Activated T-helper 1 cell treated with anti-CD3 and anti-CD28 coated beads, Interleukin-12 subunit alpha, Interleukin-12 subunit beta, Interleukin-2, Interleukin-4 antibody, amounts not matched to agents 30 ng/mL and 10 ng/mL and 1 ng/mL, durations not matched to agents 14 hours and 24 hours and 36 hours (primary cell): ENCODE measurements around the gene RAB43. TPM values are rescaled to one million over a fixed set of nuclear protein-coding genes. Genes with fewer than 3 reads are reported as not detected.

Experiments used
- DNase-seq: peaks from one replicate; pipeline ENCODE4 v3.0.0; 2021; ENCODE audit warnings: low spot score
- H3K27ac Mint-ChIP-seq: one replicate; pipeline ENCODE4 v1.8.0; 2021; ENCODE audit warnings: mild to moderate bottlenecking, mixed read lengths
- H3K27me3 Mint-ChIP-seq: one replicate; pipeline ENCODE4 v1.8.0; 2022; ENCODE audit warnings: mild to moderate bottlenecking, moderate library complexity, mixed read lengths; ENCODE audit not compliant: insufficient read depth
- H3K36me3 Mint-ChIP-seq: one replicate; pipeline ENCODE4 v1.8.0; 2021; ENCODE audit warnings: low read depth, mixed read lengths
- H3K4me1 Mint-ChIP-seq: one replicate; pipeline ENCODE4 v1.8.0; 2021; ENCODE audit warnings: low read depth, mixed read lengths
- H3K4me3 Mint-ChIP-seq: one replicate; pipeline ENCODE4 v1.8.0; 2021; ENCODE audit warnings: mild to moderate bottlenecking, moderate library complexity, mixed read lengths
- H3K9me3 Mint-ChIP-seq: one replicate; pipeline ENCODE4 v1.8.0; 2021; ENCODE audit warnings: mixed read lengths
- intact Hi-C: fragments of 100-400 bp; cut with micrococcal nuclease; formaldehyde crosslinking; loops from one replicate; pipeline ENCODE4 v1.15.1; 2024
- total RNA-seq: library from RNA; stranded (reverse); gene quantifications from 2 replicates; pipeline ENCODE4 v1.2.3, GENCODE V29; 2022

The RAB43 gene
- total RNA-seq, 1 donor from 2014 or later = 46.8 TPM

- peaks cover 28% of the 10 kb centered on the region for H3K36me3 Mint-ChIP-seq
- H3K4me3 Mint-ChIP-seq = no peak overlapping the region
- intact Hi-C loops = no loop called here
- peak overlapping the region; percentile 19 for H3K27ac Mint-ChIP-seq
- H3K27me3 Mint-ChIP-seq = no peaks in the 10 kb centered on the region
- H3K4me1 Mint-ChIP-seq = peaks cover 6% of the 10 kb centered on the region
- DNase-seq = no peak
- no peaks in the 10 kb centered on the region for H3K9me3 Mint-ChIP-seq
These were observed 10.7 kb upstream of the RAB43 start for GRCh38 chr3:129132097-129132866.

GRCh38 chr3:129131465-129132088 lies 10.0 kb upstream of the RAB43 start:
- intact Hi-C loops = no loop called here
- peaks cover 32% of the 10 kb centered on the region for H3K36me3 Mint-ChIP-seq
- H3K4me3 Mint-ChIP-seq = no peak overlapping the region

GRCh38 chr3:129130291-129130813 lies 8.7 kb upstream of the RAB43 start:
- H3K27ac Mint-ChIP-seq = no peak overlapping the region

More at GRCh38 chr3:129131465-129132088, 10.0 kb upstream of the RAB43 start:
- no peak overlapping the region for H3K27ac Mint-ChIP-seq
- H3K4me1 Mint-ChIP-seq = peaks cover 6% of the 10 kb centered on the region
- DNase-seq = no peak
- H3K27me3 Mint-ChIP-seq = no peaks in the 10 kb centered on the region
- H3K9me3 Mint-ChIP-seq = no peaks in the 10 kb centered on the region

GRCh38 chr3:129128357-129129155 lies 7.0 kb upstream of the RAB43 start:
- peak overlapping the region; percentile 44 for H3K27ac Mint-ChIP-seq
- H3K4me1 Mint-ChIP-seq = peaks cover 8% of the 10 kb centered on the region
- no peak overlapping the region for H3K4me3 Mint-ChIP-seq
- no peaks in the 10 kb centered on the region for H3K9me3 Mint-ChIP-seq
- H3K27me3 Mint-ChIP-seq = no peaks in the 10 kb centered on the region
- intact Hi-C loops = no loop called here
- no peak for DNase-seq
- peaks cover 23% of the 10 kb centered on the region for H3K36me3 Mint-ChIP-seq

More at GRCh38 chr3:129130291-129130813, 8.7 kb upstream of the RAB43 start:
- intact Hi-C loops = no loop called here
- no peak for DNase-seq
- Mint-ChIP-seq H3K9me3 (no peaks in the 10 kb centered on the region), H3K4me3 (no peak overlapping the region), H3K27me3 (no peaks in the 10 kb centered on the region), H3K36me3 (peaks cover 32% of the 10 kb centered on the region), H3K4me1 (peaks cover 6% of the 10 kb centered on the region)

GRCh38 chr3:129126726-129127280 lies 5.2 kb upstream of the RAB43 start:
- H3K4me1 Mint-ChIP-seq = peaks cover 14% of the 10 kb centered on the region
- H3K36me3 Mint-ChIP-seq = peaks cover 15% of the 10 kb centered on the region
- no peak for DNase-seq
- H3K9me3 Mint-ChIP-seq = no peaks in the 10 kb centered on the region
- H3K27me3 Mint-ChIP-seq = no peaks in the 10 kb centered on the region
- intact Hi-C loops = no loop called here
- peak overlapping the region; percentile 63 for H3K27ac Mint-ChIP-seq
- H3K4me3 Mint-ChIP-seq = no peak overlapping the region

- Mint-ChIP-seq H3K27ac (peak overlapping the region; percentile 66), H3K27me3 (no peaks in the 10 kb centered on the region), H3K4me3 (peak overlapping the region; percentile 65), H3K4me1 (peaks cover 32% of the 10 kb centered on the region), H3K9me3 (no peaks in the 10 kb centered on the region), H3K36me3 (peaks cover 18% of the 10 kb centered on the region)
- intact Hi-C loops = loop anchor here (5.0 kb wide), 3 partner anchors 56 to 321 kb away; partner anchors contain the start of gene ACAD9
- DNase-seq = no peak
These were observed 1.9 kb upstream of the RAB43 start for GRCh38 chr3:129123314-129124060.

GRCh38 chr3:129122412-129123011 lies 908 bp upstream of the RAB43 start:
- Mint-ChIP-seq H3K36me3 (peaks cover 26% of the 10 kb centered on the region), H3K9me3 (no peaks in the 10 kb centered on the region), H3K27me3 (no peaks in the 10 kb centered on the region), H3K4me3 (peak overlapping the region; percentile 65), H3K27ac (peak overlapping the region; percentile 66), H3K4me1 (peaks cover 42% of the 10 kb centered on the region)
- intact Hi-C loops = loop anchor here (5.0 kb wide), 3 partner anchors 55 to 320 kb away; partner anchors contain the start of gene ACAD9
- no peak for DNase-seq

- no peaks in the 10 kb centered on the region for H3K27me3 Mint-ChIP-seq
- peak overlapping the region; percentile 99 for H3K27ac Mint-ChIP-seq
- intact Hi-C loops = loop anchor here (2.0 to 5.0 kb wide), 7 partner anchors 54 to 332 kb away; partner anchors contain the start of genes ACAD9 and IFT122
- H3K4me1 Mint-ChIP-seq = peaks cover 55% of the 10 kb centered on the region
- DNase-seq = no peak
- peak overlapping the region; percentile 94 for H3K4me3 Mint-ChIP-seq
- peaks cover 29% of the 10 kb centered on the region for H3K36me3 Mint-ChIP-seq
- H3K9me3 Mint-ChIP-seq = no peaks in the 10 kb centered on the region
These were observed 400 bp downstream of the RAB43 start for GRCh38 chr3:129121016-129121791.

GRCh38 chr3:129120254-129121004 lies 1.2 kb downstream of the RAB43 start:
- Mint-ChIP-seq H3K9me3 (no peaks in the 10 kb centered on the region), H3K4me3 (peak overlapping the region; percentile 94), H3K27ac (peak overlapping the region; percentile 99), H3K27me3 (no peaks in the 10 kb centered on the region), H3K4me1 (peaks cover 61% of the 10 kb centered on the region), H3K36me3 (peaks cover 33% of the 10 kb centered on the region)
- peak; percentile 90 for DNase-seq
- intact Hi-C loops = loop anchor here (1.0 to 5.0 kb wide), 15 partner anchors 8 to 332 kb away; partner anchors contain the start of genes ACAD9, CFAP92, CNBP and COPG1

GRCh38 chr3:129119365-129120100 lies 2.1 kb downstream of the RAB43 start:
- H3K4me3 Mint-ChIP-seq = peak overlapping the region; percentile 94
- DNase-seq = no peak

More at GRCh38 chr3:129119365-129120100, 2.1 kb downstream of the RAB43 start:
- no peaks in the 10 kb centered on the region for H3K27me3 Mint-ChIP-seq
- peaks cover 38% of the 10 kb centered on the region for H3K36me3 Mint-ChIP-seq
- peak overlapping the region; percentile 99 for H3K27ac Mint-ChIP-seq
- H3K4me1 Mint-ChIP-seq = peaks cover 67% of the 10 kb centered on the region
- intact Hi-C loops = loop anchor here (1.0 to 5.0 kb wide), 17 partner anchors 7 to 502 kb away; partner anchors contain the start of genes ACAD9, CFAP92, CNBP and COPG1
- H3K9me3 Mint-ChIP-seq = no peaks in the 10 kb centered on the region
